ENCODE results near the gene GSDMA. TPM values are rescaled to one million over a fixed set of nuclear protein-coding genes. Genes with fewer than 3 reads are reported as not detected.
"Not testable (repeated sequence)": the region's sequence is repeated elsewhere in the genome, so short reads cannot be mapped to it uniquely, and the experiment has no call there.

GSDMA gene
- total RNA-seq, 2 donors from 2014 or later: 0.17 to 0.90 TPM

- H3K36me3 ChIP-seq: no peaks in the 10 kb centered on the region
- no peaks in the 10 kb centered on the region for H3K27me3 ChIP-seq
- no peak overlapping the region for H3K4me3 ChIP-seq
- H3K9me3 ChIP-seq: no peaks in the 10 kb centered on the region
- TF ChIP-seq CTCF (IDR thresholded peaks at IDR 0.05): no peak
- no peak overlapping the region for H3K27ac ChIP-seq
- intact Hi-C loops (cut with DNase I): no loop called here
- no peak for DNase-seq
- no peaks in the 10 kb centered on the region for H3K4me1 ChIP-seq
- H3K9ac ChIP-seq (ENCODE audit: low read depth in 2 of 2, low read length in 2 of 2): no peak overlapping the region
Measured at GRCh38 chr17:39943702-39944392, 19.0 kb upstream of the GSDMA start.

- Histone ChIP-seq H3K4me1 (no peaks in the 10 kb centered on the region), H3K27ac (no peak overlapping the region), H3K36me3 (no peaks in the 10 kb centered on the region), H3K9me3 (no peaks in the 10 kb centered on the region), H3K27me3 (no peaks in the 10 kb centered on the region), H3K4me3 (no peak overlapping the region), H3K9ac (ENCODE audit: low read depth in 2 of 2, low read length in 2 of 2) (no peak overlapping the region)
- TF ChIP-seq CTCF (IDR thresholded peaks at IDR 0.05): no peak
- DNase-seq: no peak
- intact Hi-C loops (cut with DNase I): no loop called here
Measured at GRCh38 chr17:39944393-39944711, 18.5 kb upstream of the GSDMA start.

- Histone ChIP-seq H3K4me3 (no peak overlapping the region), H3K27ac (no peak overlapping the region), H3K4me1 (no peaks in the 10 kb centered on the region), H3K9me3 (no peaks in the 10 kb centered on the region), H3K36me3 (no peaks in the 10 kb centered on the region), H3K27me3 (no peaks in the 10 kb centered on the region), H3K9ac (ENCODE audit: low read depth in 2 of 2, low read length in 2 of 2) (no peak overlapping the region)
- intact Hi-C loops (cut with DNase I): no loop called here
- DNase-seq: no peak
- TF ChIP-seq CTCF (IDR thresholded peaks at IDR 0.05): no peak
Measured at GRCh38 chr17:39946551-39947330, 16.1 kb upstream of the GSDMA start.

DNA sequence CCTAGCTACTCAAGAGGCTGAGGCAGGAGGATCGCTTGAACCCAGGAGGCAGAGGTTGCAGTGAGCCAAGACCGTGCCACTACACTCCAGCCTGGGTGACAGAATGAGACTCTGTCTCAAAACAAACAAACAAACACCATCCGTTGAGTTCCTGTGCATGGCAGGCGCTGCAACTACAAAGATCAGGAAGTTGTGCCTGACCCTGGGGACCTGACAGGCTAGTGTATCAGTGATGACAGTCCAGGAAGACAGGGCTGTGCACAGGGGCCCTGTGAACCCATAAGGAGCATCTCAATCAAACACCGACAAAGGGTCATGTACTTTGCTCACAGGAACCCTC lies 14.3 kb upstream of the GSDMA start:
- H3K9me3 ChIP-seq; H3K4me1 ChIP-seq; intact Hi-C loops (cut with DNase I); H3K36me3 ChIP-seq; H3K27me3 ChIP-seq; H3K4me3 ChIP-seq; H3K27ac ChIP-seq; H3K9ac ChIP-seq (ENCODE audit: low read depth in 2 of 2, low read length in 2 of 2); DNase-seq: not testable (repeated sequence)

GRCh38 chr17:39949028-39949427 lies 13.8 kb upstream of the GSDMA start:
- Histone ChIP-seq H3K27ac (no peak overlapping the region), H3K36me3 (no peaks in the 10 kb centered on the region)
- intact Hi-C loops (cut with DNase I): no loop called here

More at GRCh38 chr17:39949028-39949427, 13.8 kb upstream of the GSDMA start:
- no peak for DNase-seq
- Histone ChIP-seq H3K4me3 (no peak overlapping the region), H3K9me3 (no peaks in the 10 kb centered on the region), H3K9ac (ENCODE audit: low read depth in 2 of 2, low read length in 2 of 2) (no peak overlapping the region), H3K4me1 (no peaks in the 10 kb centered on the region), H3K27me3 (no peaks in the 10 kb centered on the region)
- TF ChIP-seq CTCF (IDR thresholded peaks at IDR 0.05): no peak
